ENCODE results near the gene DNASE1L3.

DNA sequence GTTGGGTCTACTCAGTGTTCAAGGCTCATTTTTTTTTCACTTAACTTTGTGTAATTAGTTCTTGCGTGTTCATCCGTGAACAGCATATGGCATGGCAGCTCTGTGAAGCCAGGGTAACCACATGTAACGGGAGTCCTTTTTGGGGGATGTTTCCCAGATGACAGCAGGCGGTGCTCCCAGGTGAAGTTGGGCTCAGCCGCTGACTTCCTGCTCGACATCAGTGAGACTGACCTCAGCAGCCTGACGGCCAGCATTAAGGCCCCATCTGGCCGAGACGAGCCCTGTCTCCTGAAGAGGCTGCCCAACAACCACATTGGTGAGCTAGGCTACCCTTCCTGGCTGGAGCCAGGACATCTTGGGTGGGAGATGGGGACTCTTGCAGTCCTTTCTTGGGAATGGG, 62.7 kb downstream of the DNASE1L3 start:
- TF ChIP-seq SP1 (IDR thresholded peaks at IDR 0.05) (no peak), ARNT (IDR thresholded peaks at IDR 0.05) (no peak), FOXM1 (IDR thresholded peaks at IDR 0.05; ENCODE audit: borderline replicate concordance) (no peak), ZNF384 (IDR thresholded peaks at IDR 0.05) (no peak), BHLHE40 (IDR thresholded peaks at IDR 0.05; ENCODE audit: borderline replicate concordance) (no peak), TARDBP (IDR thresholded peaks at IDR 0.05) (no peak), NFRKB (IDR thresholded peaks at IDR 0.05) (no peak), FOXA1 (IDR thresholded peaks at IDR 0.05) (no peak), ELF4 (IDR thresholded peaks at IDR 0.05) (no peak), FOXK2 (IDR thresholded peaks at IDR 0.05) (no peak)
